HCT116 (cell line): ENCODE measurements around the gene TPO. TPM values are rescaled to one million over a fixed set of nuclear protein-coding genes. Genes with fewer than 3 reads are reported as not detected.

ENCODE experiments used
- ATAC-seq: fragments of 200-7000 bp; cut with Tn5 transposase; 2 replicates; pipeline ENCODE4 v1.9.1; 2020; ENCODE audit warnings: mild to moderate bottlenecking, moderate library complexity
- BruUV-seq: library from RNA; stranded (reverse); fragments of 400-500 nt; replicated peaks from 2 replicates; lab custom pipeline; 2021; lab: Mats Ljungman, UMichigan
- CTCF ChIA-PET: fragments of 300-600 bp; sonication (Branson Sonifier 250); formaldehyde crosslinking; loops from one replicate; lab custom pipeline; 2021; ENCODE audit warnings: antibody characterized with exemption; lab: Charles Lee
- POLR2A ChIA-PET: fragments of 300-600, 350-600 bp; sonication (Branson Sonifier 250); formaldehyde crosslinking; loops from one replicate; lab custom pipeline; 2021; ENCODE audit warnings: antibody characterized with exemption; lab: Charles Lee
- RAD21 ChIA-PET, 2 experiments: fragments of 300-600 bp; sonication (Branson Sonifier 250); formaldehyde crosslinking; loops; one replicate each; lab custom pipeline; 2023; ENCODE audit warnings: low total read pairs in 2 of 2; ENCODE audit not compliant: uncharacterized antibody in 2 of 2, unreplicated experiment in 2 of 2, low non-redundant PET in 1 of 2; lab: Charles Lee
- DNase-seq: peaks from one replicate; pipeline ENCODE4 v3.0.0-alpha.2; 2010; ENCODE audit warnings: low read depth, low spot score
- H2AFZ ChIP-seq: fragments of 200-600 bp; shearing (Covaris generic), sonication (generic); 2 replicates; pipeline ENCODE4 v1.6.1; 2017; ENCODE audit warnings: low read depth, mixed run types, mixed read lengths, antibody characterized with exemption, low read length; ENCODE audit not compliant: poor library complexity, severe bottlenecking
- H3K27ac ChIP-seq: 2 replicates; pipeline ENCODE4 v1.5.1; 2012; ENCODE audit warnings: low read depth, low read length
- H3K27me3 ChIP-seq: fragments of 200-600 bp; sonication (generic); 2 replicates; pipeline ENCODE4 v1.6.1; 2016; ENCODE audit warnings: mixed run types, low read length, mixed read lengths; ENCODE audit not compliant: insufficient read depth
- H3K36me3 ChIP-seq, 2 experiments: fragments of 200-500 bp in 1 of 2; fragments of 200-600 bp in 1 of 2; sonication (Bioruptor generic) in 1 of 2; sonication (generic) in 1 of 2; 2 replicates each; pipeline versions ENCODE4 v1.5.1 to v1.6.1; 2014 to 2016; ENCODE audit warnings: low read length in 2 of 2, inconsistent platforms in 1 of 2, mixed read lengths in 1 of 2, mixed run types in 1 of 2; ENCODE audit not compliant: insufficient read depth in 2 of 2, control insufficient read depth in 1 of 2
- H3K4me1 ChIP-seq, 2 experiments: fragments of 200-600 bp in 1 of 2; sonication (generic) in 1 of 2; 2 replicates each; pipeline versions ENCODE4 v1.5.1 to v1.6.1; 2012 to 2017; ENCODE audit warnings: low read length in 2 of 2, inconsistent platforms in 1 of 2, mild to moderate bottlenecking in 1 of 2, mixed read lengths in 1 of 2, mixed run types in 1 of 2, moderate library complexity in 1 of 2; ENCODE audit not compliant: insufficient read depth in 2 of 2, control insufficient read depth in 1 of 2
- H3K4me2 ChIP-seq: fragments of 200-600 bp; sonication (generic); 2 replicates; pipeline ENCODE4 v1.6.1; 2017; ENCODE audit warnings: mixed run types, low read length, mixed read lengths
- H3K4me3 ChIP-seq, 2 experiments: fragments of 200-600 bp in 1 of 2; sonication (generic) in 1 of 2; replicated peaks in 1 of 2; 2 replicates each; pipeline ENCODE4 v1.5.1; 2011 to 2016; ENCODE audit warnings: low read length in 2 of 2, control low read depth in 1 of 2, low read depth in 1 of 2, mild to moderate bottlenecking in 1 of 2, mixed read lengths in 1 of 2, mixed run types in 1 of 2
- H3K79me2 ChIP-seq: fragments of 200-600 bp; sonication (generic); 2 replicates; pipeline ENCODE4 v1.6.1; 2017; ENCODE audit warnings: mild to moderate bottlenecking, mixed run types, low read length, moderate library complexity, mixed read lengths; ENCODE audit not compliant: insufficient read depth
- H3K9ac ChIP-seq: fragments of 200-600 bp; sonication (generic); 2 replicates; pipeline ENCODE4 v1.6.1; 2016; ENCODE audit warnings: low read length, mixed read lengths
- H3K9me2 ChIP-seq: fragments of 200-600 bp; sonication (generic), shearing (Covaris generic); 2 replicates; pipeline ENCODE4 v1.6.1; 2017; ENCODE audit warnings: mixed run types, mild to moderate bottlenecking, moderate library complexity; ENCODE audit not compliant: insufficient read depth
- H3K9me3 ChIP-seq, 2 experiments: fragments of 200-500 bp in 1 of 2; fragments of 200-600 bp in 1 of 2; sonication (Bioruptor generic) in 1 of 2; sonication (generic) in 1 of 2; 2 replicates each; pipeline ENCODE4 v1.6.1; 2014 to 2017; ENCODE audit warnings: low read length in 2 of 2, mixed read lengths in 2 of 2, inconsistent platforms in 1 of 2, low read depth in 1 of 2, mild to moderate bottlenecking in 1 of 2, mixed run types in 1 of 2, moderate library complexity in 1 of 2; ENCODE audit not compliant: control insufficient read depth in 1 of 2, insufficient read depth in 1 of 2
- H4K20me1 ChIP-seq: fragments of 200-600 bp; sonication (generic), shearing (Covaris generic); 2 replicates; pipeline ENCODE4 v1.6.1; 2017; ENCODE audit warnings: mixed run types, mild to moderate bottlenecking, moderate library complexity; ENCODE audit not compliant: insufficient read depth
- CBX3 ChIP-seq: IDR thresholded peaks from 2 replicates; pipeline ENCODE4 v1.6.1; 2012; ENCODE audit warnings: low read depth
- CEBPB ChIP-seq: IDR thresholded peaks from 2 replicates; pipeline ENCODE4 v1.6.1; 2012; ENCODE audit warnings: low read depth
- CTCF ChIP-seq, 3 experiments: fragments of 200-600 bp in 1 of 3; sonication (generic) in 1 of 3; IDR thresholded peaks in 2 of 3; conservative IDR thresholded peaks in 1 of 3; 2 replicates each; pipeline ENCODE4 v1.5.1; 2012 to 2017; ENCODE audit warnings: low read depth in 2 of 3, low read length in 2 of 3, antibody characterized with exemption in 1 of 3, borderline replicate concordance in 1 of 3, control low read depth in 1 of 3, mild to moderate bottlenecking in 1 of 3, mixed read lengths in 1 of 3, mixed run types in 1 of 3, moderate library complexity in 1 of 3; ENCODE audit not compliant: insufficient read depth in 1 of 3
- ELF1 ChIP-seq: IDR thresholded peaks from 2 replicates; pipeline ENCODE4 v1.6.1; 2012; ENCODE audit warnings: low read depth, borderline replicate concordance
- EZH2 ChIP-seq: fragments of 200-600 bp; sonication (generic); IDR thresholded peaks from 2 replicates; pipeline ENCODE4 v1.6.1; 2017; ENCODE audit warnings: antibody characterized with exemption, mixed run types
- FOSL1 ChIP-seq: IDR thresholded peaks from 2 replicates; pipeline ENCODE4 v1.6.1; 2012; ENCODE audit warnings: low read depth
- JUND ChIP-seq: IDR thresholded peaks from 2 replicates; pipeline ENCODE4 v1.6.1; 2012
- MAX ChIP-seq: IDR thresholded peaks from 2 replicates; pipeline ENCODE4 v1.6.1; 2012
- POLR2A ChIP-seq: IDR thresholded peaks from 2 replicates; pipeline ENCODE4 v1.7.0; 2011; ENCODE audit warnings: borderline replicate concordance; ENCODE audit not compliant: insufficient read depth, insufficient read length; ENCODE audit errors: extremely low read depth
- POLR2AphosphoS5 ChIP-seq: IDR thresholded peaks from 2 replicates; pipeline ENCODE4 v1.6.1; 2011; ENCODE audit warnings: mild to moderate bottlenecking, low read depth, low read length, moderate library complexity
- RAD21 ChIP-seq: IDR thresholded peaks from 2 replicates; pipeline ENCODE4 v1.6.1; 2012; ENCODE audit warnings: low read depth, mild to moderate bottlenecking
- SIN3A ChIP-seq: IDR thresholded peaks from 2 replicates; pipeline ENCODE4 v1.6.1; 2012; ENCODE audit warnings: low read depth
- SP1 ChIP-seq: IDR thresholded peaks from 2 replicates; pipeline ENCODE4 v1.6.1; 2012; ENCODE audit warnings: low read depth
- SRF ChIP-seq: IDR thresholded peaks from 2 replicates; pipeline ENCODE4 v1.6.1; 2012; ENCODE audit warnings: low read depth
- YY1 ChIP-seq: IDR thresholded peaks from 2 replicates; pipeline ENCODE4 v1.6.1; 2011; ENCODE audit warnings: low read length, low read depth, moderate library complexity, mild to moderate bottlenecking; ENCODE audit not compliant: insufficient replicate concordance; ENCODE audit errors: extremely low read depth
- ZNF274 ChIP-seq: fragments of 200-500 bp; sonication (Bioruptor generic); IDR thresholded peaks from 2 replicates; pipeline ENCODE4 v1.6.1; 2014; ENCODE audit warnings: mild to moderate bottlenecking, low read depth, low read length, inconsistent platforms
- intact Hi-C: fragments of 100-400 bp; cut with micrococcal nuclease; formaldehyde crosslinking; loops from 2 replicates; pipeline ENCODE4 v1.10.0; 2022
- total RNA-seq: library from RNA; stranded (reverse); gene quantifications from one replicate; pipeline ENCODE4 v1.2.1, GENCODE V29; 2021; ENCODE audit not compliant: unreplicated experiment
- TF ChIP-seq, protein P1 (sequence below): IDR thresholded peaks from 2 replicates; pipeline ENCODE4 v1.6.1; 2012
- TF ChIP-seq, protein P2 (sequence below): IDR thresholded peaks from 2 replicates; pipeline ENCODE4 v1.6.1; 2012; ENCODE audit warnings: low read depth

The TPO gene
- total RNA-seq, 1 experiment from 2014 or later = not detected

- H4K20me1 ChIP-seq = no peaks in the 10 kb centered on the region
- ATAC-seq (no peak), DNase-seq (no peak)
- RAD21 ChIA-PET = no interaction called here
- TF ChIP-seq YY1 (no peak), RAD21 (no peak), ZNF274 (no peak), SP1 (no peak), CTCF (IDR thresholded peaks at IDR 0.05 in 2 of 3, conservative IDR thresholded peaks at IDR 0.05 in 1 of 3; ENCODE audit: borderline replicate concordance in 1 of 3, insufficient read depth in 1 of 3, low read depth in 2 of 3, low read length in 2 of 3) (no peak), ELF1 (no peak), JUND (no peak)
- TF ChIP-seq, protein P1, sequence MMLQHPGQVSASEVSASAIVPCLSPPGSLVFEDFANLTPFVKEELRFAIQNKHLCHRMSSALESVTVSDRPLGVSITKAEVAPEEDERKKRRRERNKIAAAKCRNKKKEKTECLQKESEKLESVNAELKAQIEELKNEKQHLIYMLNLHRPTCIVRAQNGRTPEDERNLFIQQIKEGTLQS = no peak
- H2AFZ ChIP-seq = no peak overlapping the region
- POLR2A ChIA-PET = no interaction called here
- H3K36me3 ChIP-seq = no peaks in the 10 kb centered on the region
- no peak overlapping the region for H3K4me2 ChIP-seq
- no peak overlapping the region for H3K27ac ChIP-seq
- intact Hi-C loops = no loop called here
- no peaks in the 10 kb centered on the region for H3K9me2 ChIP-seq
- CTCF ChIA-PET = no interaction called here
- H3K9ac ChIP-seq = no peak overlapping the region
- no peaks in the 10 kb centered on the region for H3K4me1 ChIP-seq
- H3K79me2 ChIP-seq = no peaks in the 10 kb centered on the region
- H3K9me3 ChIP-seq = no peaks in the 10 kb centered on the region
- H3K4me3 ChIP-seq = no peak overlapping the region
- no TSS peak for BruUV-seq
- H3K27me3 ChIP-seq = no peaks in the 10 kb centered on the region
Measured at GRCh38 chr2:1539973-1540372, 126.7 kb downstream of the TPO start.

DNA sequence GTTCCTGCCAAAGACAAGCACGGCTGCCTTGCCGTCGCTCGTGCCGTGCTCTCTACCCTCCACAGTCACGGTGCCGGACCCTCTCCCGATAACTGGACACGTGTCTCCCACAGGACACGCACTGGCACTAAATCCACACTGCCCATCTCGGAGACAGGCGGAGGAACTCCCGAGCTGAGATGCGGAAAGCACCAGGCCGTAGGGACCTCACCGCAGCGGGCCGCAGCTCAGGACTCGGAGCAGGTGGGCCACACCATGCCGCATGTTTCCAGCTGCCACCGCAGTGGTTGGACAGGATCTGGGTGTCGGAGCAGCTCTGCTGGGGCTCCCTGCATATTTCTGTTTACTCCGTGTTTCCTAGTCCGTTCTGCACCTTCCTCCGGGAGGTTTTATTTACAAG, 127.2 kb downstream of the TPO start:
- CTCF ChIA-PET = no interaction called here
- TF ChIP-seq CBX3 (no peak), POLR2A (no peak), SIN3A (no peak), FOSL1 (no peak), RAD21 (no peak), SRF (no peak), CEBPB (no peak), MAX (no peak), ZNF274 (no peak), ELF1 (no peak), POLR2AphosphoS5 (no peak), EZH2 (no peak)
- TF ChIP-seq, protein P2, sequence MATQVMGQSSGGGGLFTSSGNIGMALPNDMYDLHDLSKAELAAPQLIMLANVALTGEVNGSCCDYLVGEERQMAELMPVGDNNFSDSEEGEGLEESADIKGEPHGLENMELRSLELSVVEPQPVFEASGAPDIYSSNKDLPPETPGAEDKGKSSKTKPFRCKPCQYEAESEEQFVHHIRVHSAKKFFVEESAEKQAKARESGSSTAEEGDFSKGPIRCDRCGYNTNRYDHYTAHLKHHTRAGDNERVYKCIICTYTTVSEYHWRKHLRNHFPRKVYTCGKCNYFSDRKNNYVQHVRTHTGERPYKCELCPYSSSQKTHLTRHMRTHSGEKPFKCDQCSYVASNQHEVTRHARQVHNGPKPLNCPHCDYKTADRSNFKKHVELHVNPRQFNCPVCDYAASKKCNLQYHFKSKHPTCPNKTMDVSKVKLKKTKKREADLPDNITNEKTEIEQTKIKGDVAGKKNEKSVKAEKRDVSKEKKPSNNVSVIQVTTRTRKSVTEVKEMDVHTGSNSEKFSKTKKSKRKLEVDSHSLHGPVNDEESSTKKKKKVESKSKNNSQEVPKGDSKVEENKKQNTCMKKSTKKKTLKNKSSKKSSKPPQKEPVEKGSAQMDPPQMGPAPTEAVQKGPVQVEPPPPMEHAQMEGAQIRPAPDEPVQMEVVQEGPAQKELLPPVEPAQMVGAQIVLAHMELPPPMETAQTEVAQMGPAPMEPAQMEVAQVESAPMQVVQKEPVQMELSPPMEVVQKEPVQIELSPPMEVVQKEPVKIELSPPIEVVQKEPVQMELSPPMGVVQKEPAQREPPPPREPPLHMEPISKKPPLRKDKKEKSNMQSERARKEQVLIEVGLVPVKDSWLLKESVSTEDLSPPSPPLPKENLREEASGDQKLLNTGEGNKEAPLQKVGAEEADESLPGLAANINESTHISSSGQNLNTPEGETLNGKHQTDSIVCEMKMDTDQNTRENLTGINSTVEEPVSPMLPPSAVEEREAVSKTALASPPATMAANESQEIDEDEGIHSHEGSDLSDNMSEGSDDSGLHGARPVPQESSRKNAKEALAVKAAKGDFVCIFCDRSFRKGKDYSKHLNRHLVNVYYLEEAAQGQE = no peak

More for the DNA sequence above, 127.2 kb downstream of the TPO start:
- Histone ChIP-seq H4K20me1 (no peaks in the 10 kb centered on the region), H3K4me1 (no peaks in the 10 kb centered on the region), H3K9ac (no peak overlapping the region), H2AFZ (no peak overlapping the region), H3K4me3 (no peak overlapping the region), H3K79me2 (no peaks in the 10 kb centered on the region), H3K9me2 (no peaks in the 10 kb centered on the region), H3K27ac (no peak overlapping the region), H3K36me3 (no peaks in the 10 kb centered on the region), H3K27me3 (no peaks in the 10 kb centered on the region), H3K9me3 (no peaks in the 10 kb centered on the region), H3K4me2 (no peak overlapping the region)
- RAD21 ChIA-PET = no interaction called here
- DNase-seq (no peak), ATAC-seq (no peak)
- intact Hi-C loops = no loop called here
- POLR2A ChIA-PET = no interaction called here
- BruUV-seq = no TSS peak
